Measurements from ENCODE around the gene PFN4.

DNA sequence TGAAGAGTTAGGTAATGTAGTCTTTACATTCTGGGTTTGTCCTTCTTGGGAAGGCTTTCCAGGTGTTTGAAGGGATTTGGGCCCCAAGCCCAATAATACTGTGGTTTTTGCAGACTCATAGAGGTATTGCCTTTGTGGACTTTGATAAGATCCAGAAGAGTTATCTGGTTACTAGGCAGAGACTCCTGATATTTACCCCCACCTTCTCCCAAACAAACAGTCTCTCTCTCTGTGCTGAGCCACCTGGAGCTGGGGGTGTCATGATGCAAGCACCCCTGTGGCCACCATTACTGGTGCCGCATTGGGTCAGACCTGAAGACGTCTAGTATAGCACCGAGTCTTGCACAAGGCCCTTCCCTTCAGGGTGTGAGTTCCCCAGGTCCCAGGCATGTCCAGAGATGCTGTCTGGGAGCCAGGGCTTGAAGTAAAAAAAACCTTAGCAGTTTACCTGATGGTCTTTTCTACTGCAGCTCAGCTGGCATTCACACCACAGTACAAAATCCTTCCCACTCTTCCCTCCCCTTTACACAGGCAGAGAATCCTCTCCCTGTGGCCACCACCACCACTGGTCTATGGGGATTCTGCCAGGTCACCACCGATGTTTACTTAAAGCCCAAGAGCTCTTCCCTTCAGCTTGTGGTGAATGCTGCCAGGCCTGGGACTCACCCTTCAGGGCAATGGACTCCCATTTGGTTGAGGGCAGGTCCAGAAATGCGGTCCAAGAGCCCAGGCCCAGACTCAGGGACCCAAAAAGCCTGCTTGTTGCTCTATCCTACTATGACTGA, 29.5 kb upstream of the PFN4 start:
- TF ChIP-seq POLR2A (IDR thresholded peaks at IDR 0.05; ENCODE audit: borderline replicate concordance, extremely low read depth, insufficient read depth, insufficient read length) = no peak
- TF ChIP-seq EZH2 (IDR thresholded peaks at IDR 0.05) = no peak
- TF ChIP-seq POLR2AphosphoS5 (IDR thresholded peaks at IDR 0.05; ENCODE audit: low read depth, low read length) = no peak
- TF ChIP-seq EZH2phosphoT487 (IDR thresholded peaks at IDR 0.05; ENCODE audit: borderline replicate concordance) = no peak

All from HCT116 (cell line).